GM18909 (cell line): ENCODE results near the gene RAPSN.

Experiments used
- ATAC-seq: cut with Tn5 transposase; IDR thresholded peaks from one replicate; pipeline ENCODE4 v1.9.1; 2021; ENCODE audit warnings: mild to moderate bottlenecking; ENCODE audit not compliant: unreplicated experiment, poor library complexity

The RAPSN gene

GRCh38 chr11:47410370-47411264 lies 38.3 kb downstream of the RAPSN start:
- no peak for ATAC-seq

GRCh38 chr11:47409440-47410369 lies 39.2 kb downstream of the RAPSN start:
- ATAC-seq: no peak

- ATAC-seq: no peak
These were observed 40.1 kb downstream of the RAPSN start for GRCh38 chr11:47408598-47409439.

GRCh38 chr11:47407746-47408590 lies 41.0 kb downstream of the RAPSN start, which contains the start of gene SLC39A13:
Gene SLC39A13 (plus strand): TSS chr11:47408590. CDS start chr11:47410095, 1,505 bp downstream.
- peak; percentile 86 for ATAC-seq

- no peak for ATAC-seq
These were observed 41.8 kb downstream of the RAPSN start for GRCh38 chr11:47406896-47407745.

- no peak for ATAC-seq
These were observed 45.4 kb downstream of the RAPSN start for GRCh38 chr11:47403571-47403970.

- no peak for ATAC-seq
These were observed 45.8 kb downstream of the RAPSN start for GRCh38 chr11:47403135-47403534.

- peak; percentile 75 for ATAC-seq
These were observed 48.1 kb downstream of the RAPSN start for GRCh38 chr11:47400768-47401279.

- ATAC-seq: peak; percentile 51
These were observed 48.8 kb downstream of the RAPSN start for GRCh38 chr11:47399860-47400767.

- ATAC-seq: no peak
These were observed 50.4 kb downstream of the RAPSN start for GRCh38 chr11:47398551-47398950.

GRCh38 chr11:47398011-47398410 lies 50.9 kb downstream of the RAPSN start:
- no peak for ATAC-seq

- ATAC-seq: no peak
These were observed 53.0 kb downstream of the RAPSN start for GRCh38 chr11:47396049-47396320.

- peak; percentile 1 for ATAC-seq
These were observed 53.5 kb downstream of the RAPSN start for GRCh38 chr11:47395223-47396048.

GRCh38 chr11:47394322-47395222 lies 54.4 kb downstream of the RAPSN start:
- peak; percentile 69 for ATAC-seq

- ATAC-seq: no peak
These were observed 55.0 kb downstream of the RAPSN start for GRCh38 chr11:47394050-47394321.
